GM18502 (cell line): ENCODE results near the gene UBE2L3.
A peak's percentile ranks its signal among the peaks of the same experiment; 100 is the strongest.
"Not testable (repeated sequence)": the region's sequence is repeated elsewhere in the genome, so short reads cannot be mapped to it uniquely, and the experiment has no call there.

ENCODE experiments used
- ATAC-seq: cut with Tn5 transposase; IDR thresholded peaks from one replicate; pipeline ENCODE4 v1.9.1; 2021; ENCODE audit warnings: mild to moderate bottlenecking; ENCODE audit not compliant: unreplicated experiment, poor library complexity

Gene UBE2L3

DNA sequence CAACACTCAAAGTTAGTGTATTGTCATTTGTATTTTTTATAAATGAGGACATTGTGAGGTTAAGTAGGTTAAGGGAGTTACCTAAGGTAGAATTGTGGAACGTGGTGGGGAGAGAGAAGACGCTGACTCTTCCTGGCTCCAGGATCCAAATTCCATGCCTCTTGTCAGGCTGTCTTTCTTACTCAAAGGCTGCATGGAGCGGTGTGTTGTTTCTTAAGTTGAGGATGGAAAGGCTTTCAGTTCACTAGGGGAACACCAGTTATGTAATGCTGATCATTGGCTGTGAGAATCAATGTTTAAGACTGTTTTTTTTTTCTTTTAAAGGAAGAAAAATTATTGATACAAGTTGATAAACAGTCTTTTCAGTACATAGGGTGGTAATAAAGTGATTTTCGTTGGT lies 2.9 kb downstream of the UBE2L3 start:
- no peak for ATAC-seq

DNA sequence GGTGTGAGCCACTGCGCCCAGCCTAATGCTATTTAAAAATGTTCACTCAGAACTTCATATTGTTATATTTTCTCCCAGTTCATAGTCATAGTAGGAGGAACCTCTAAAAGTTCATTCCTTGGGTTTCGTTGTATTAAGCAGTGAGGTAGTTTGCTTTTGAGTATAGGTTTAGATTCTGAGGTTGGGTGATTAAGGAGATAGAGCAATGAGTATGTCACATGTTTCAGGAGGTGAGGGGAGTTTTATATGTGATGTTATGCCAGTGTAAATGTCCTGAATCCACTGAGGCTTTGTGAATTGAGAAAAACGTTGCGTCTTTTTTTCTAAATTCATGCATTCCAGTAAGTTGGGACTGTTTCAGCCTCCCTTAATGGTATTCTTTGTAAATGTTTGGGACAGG lies 4.2 kb downstream of the UBE2L3 start:
- no peak for ATAC-seq

DNA sequence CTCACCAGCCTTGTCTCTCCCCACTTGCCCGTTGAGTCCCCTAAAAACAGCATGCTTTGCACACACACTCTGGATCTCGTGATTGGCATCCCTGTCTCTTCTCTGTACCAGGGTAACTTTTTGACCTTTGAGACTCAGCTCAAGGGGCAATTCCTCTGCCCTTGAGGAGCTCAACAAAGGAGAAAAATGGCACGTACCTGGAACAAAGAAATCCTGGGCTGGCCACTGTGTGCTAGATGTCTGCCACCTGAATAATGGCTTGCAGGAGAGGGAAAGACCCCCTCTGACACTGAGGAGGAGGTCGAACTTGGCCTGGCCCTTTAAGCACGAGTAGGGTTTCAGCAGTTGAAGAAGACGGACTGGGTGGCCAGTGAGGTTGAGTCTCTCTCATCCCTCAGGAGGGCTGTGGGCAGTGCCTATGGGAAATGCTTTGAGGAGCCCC lies 5.8 kb downstream of the UBE2L3 start:
- no peak for ATAC-seq

DNA sequence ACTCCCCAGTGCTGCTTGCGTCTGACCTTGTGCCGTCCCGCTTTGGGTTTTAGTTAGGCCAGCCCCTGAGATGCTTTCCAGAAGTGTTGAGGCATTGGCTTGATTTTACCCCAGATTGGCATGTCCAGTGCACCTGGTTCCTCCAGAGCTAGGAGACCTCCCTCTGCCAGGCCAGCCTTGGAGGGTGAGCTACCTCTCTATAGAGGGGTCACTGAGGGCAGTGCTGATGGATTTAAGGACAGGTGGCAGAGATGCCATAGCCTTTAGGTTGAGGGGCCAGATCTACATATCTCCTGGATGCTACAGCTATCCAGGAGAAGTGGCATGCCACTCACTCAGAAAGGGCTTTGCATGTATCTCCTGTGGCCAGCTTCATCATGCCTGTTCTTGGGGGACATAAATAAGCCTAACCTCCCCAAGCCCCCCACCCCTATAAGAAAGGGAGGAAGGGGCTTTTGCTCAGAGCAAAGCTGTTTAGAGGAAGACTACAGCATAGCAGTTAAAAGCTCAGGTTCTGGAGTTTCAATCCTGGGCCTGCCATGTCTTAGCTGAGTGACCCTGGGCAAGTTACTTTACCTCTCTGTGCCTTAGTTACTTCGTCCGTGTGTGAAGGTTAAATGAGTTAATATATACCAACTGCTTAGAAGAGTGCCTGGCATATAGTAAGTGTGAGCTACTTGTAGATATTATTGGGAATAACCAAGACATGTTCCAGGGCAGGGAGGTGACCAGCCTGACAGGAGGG lies 6.4 kb downstream of the UBE2L3 start:
- no peak for ATAC-seq

DNA sequence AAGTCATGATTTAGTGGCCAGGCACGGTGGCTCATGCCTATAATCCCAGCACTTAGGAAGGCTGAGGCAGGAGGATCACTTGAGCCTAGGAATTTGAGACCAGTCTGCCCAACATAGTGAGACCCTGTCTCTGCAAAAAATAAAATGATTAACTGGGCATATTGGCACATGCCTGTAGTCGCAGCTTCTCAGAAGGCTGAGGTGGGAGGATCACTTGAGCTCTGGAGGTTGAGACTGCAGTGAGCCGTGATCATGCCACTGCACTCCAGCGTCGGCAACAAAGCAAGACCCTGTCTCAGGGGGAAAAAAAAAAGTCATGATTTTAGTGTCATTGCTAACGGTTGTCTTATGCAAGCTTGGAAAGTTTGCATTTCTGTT lies 11.9 kb downstream of the UBE2L3 start:
- ATAC-seq: no peak

DNA sequence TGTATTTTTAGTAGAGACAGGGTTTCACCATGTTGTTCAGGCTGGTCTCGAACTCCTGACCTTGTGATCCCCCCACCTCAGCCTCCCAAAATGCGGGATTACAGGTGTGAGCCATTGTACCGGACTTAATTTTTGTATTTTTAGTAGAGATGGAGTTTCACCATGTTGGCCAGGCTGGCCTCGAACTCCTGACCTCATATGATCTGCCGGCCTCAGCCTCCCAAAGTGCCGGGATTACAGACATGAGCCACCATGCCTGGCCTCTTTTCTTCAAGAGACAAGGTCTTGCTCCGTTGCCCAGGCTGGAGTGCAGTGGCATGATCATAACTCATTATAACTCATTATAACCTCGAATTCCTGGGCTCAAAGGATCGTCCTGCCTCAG lies 13.1 kb downstream of the UBE2L3 start:
- ATAC-seq: not testable (repeated sequence)

DNA sequence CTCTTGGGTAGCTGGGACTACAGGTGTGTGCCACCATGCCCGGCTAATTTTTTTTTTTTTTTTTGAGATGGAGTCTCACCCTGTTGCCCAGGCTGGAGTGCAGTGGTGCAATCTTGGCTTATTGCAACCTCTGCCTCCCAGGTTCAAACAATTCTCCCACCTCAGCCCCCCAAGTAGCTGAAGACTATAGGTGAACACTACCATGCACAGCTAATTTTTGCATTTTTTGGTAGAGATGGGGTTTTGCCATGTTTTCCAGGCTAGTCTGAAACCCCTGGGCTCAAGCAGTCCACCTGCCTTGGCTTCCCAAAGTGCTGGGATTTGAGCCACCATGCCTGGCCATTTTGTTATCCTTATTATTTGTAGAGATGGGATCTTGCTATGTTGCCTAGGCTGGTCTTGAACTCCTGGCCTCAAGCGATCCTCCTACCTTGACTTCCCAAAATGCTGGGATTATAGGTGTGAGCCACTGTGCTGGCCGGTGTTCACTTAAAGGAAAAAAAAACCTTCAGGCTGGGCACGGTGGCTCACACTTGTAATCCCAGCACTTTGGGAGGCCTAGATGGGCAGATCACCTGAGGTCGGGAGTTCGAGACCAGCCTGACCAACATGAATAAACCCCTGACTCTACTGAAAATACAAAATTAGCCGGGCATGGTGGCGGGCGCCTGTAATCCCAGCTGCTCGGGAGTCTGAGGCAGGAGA lies 13.6 kb downstream of the UBE2L3 start:
- not testable (repeated sequence) for ATAC-seq

DNA sequence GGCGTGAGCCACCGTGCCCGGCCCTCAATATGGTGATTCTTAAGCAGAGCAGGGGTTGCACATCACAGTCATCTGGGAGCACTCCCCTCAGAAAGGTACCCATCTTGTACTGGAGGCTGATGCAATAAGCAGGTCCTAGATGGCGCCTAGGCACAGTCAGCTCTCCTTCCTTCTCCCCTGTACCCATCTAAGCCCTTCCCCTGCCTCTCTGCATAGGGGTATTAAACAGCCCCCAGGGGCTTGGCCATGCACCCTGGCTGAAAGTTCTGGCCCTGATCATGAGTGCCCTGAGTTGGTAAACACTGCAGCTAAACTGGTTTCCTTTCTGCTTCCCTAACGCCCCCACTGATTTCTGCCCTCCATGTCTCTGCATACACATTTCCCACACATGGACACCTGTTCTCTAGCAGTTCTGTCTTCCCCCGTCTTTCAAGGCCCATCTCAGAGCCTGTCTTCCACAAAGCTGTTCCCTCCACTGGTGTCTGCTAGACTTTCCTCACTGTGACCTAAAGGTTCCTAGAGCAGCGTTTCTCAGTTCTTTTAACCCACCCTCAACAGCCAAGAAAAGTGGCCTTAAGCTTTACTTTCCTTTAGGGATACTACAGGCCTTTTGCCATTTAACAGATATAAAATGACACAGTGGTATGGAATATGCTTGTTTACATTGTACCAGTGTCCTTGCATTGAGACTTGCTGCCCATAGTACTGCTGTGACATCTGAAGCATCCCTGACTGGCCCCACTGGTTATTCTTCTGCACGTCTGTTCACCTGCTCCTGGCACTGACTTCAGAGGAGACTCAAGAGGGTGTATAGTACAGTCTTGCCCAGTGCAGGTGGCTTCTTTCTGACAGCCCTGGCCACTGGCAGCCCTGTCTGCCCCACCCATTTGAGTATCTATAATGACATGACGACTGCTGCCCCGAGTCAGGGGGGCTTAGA lies 15.6 kb downstream of the UBE2L3 start:
- ATAC-seq: no peak

DNA sequence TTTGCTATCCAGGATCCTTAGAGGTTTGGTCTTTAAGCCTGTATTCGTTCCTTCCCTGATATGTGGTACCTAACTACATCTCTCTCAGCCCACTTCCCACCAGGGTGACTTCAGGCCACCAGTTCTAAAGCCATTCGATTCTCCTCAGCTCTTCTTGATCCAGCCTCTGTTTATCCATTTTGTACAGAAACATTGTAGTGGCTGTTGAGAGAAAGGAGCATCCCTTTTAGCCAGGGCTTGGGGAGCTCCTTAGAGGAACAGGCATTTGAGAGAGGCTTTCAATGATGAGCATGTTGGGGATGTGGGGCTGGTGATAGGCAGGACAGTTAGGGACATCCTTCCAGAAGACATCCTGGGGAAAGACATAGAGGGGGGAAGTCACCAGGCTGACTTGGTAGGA lies 17.9 kb downstream of the UBE2L3 start:
- no peak for ATAC-seq

DNA sequence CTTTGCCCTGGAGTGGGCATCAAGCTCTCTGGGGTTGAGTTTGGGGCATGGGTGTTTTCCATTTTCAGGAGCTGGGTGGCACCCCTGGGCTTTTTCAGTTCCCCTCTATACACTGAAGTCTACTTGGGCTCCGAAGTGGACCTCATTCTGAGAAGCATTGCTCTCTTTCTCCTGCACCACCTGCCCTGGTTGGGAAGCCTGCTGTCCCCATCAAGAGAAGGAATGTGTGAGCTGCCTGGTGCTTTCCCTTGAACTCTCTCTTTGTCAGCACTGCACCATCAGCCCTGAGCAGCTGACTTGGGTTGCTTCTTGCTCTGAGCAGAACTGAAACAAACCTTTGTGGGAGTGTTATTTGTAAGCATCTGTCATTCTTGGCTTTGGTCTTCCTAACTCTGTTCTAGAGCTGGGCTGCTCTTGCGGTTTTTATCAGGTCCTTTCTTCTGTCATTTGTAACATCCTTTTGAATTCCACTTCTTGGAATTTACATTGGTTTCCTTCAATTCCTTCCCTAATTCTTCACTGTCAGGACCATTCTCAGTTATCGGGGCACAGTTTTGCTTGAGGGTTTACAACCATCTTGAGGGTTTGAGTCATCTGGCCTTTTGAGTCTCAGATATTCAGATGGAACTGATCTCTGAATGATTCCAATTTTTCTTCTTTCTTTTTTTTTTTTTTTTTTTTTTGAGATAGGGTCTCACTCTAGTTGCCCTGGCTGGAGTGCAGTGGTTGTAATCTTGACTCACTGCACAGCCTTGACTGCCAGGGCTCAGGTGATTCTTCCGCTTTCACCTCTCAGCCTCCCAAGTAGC lies 20.5 kb downstream of the UBE2L3 start:
- ATAC-seq: peak; percentile 85

DNA sequence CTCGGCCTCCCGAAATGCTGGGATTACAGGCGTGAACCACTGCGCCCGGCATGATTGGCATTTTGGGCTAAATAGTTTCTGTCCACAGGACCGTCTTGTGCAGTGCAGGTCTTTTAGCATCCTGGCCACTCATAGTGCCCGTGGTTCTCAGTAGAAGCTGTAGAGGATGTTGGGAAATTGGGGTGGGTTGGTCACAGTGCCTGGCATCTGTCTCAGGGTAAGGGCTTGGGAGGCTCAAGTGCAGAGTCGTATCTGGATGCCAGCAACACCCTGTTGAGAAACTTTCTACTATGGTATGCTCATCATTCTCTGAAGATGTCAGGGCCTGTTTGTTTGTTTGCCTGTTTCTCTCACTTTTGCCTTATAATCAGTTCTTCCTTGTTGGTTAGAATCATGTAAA lies 21.9 kb downstream of the UBE2L3 start:
- ATAC-seq: no peak

DNA sequence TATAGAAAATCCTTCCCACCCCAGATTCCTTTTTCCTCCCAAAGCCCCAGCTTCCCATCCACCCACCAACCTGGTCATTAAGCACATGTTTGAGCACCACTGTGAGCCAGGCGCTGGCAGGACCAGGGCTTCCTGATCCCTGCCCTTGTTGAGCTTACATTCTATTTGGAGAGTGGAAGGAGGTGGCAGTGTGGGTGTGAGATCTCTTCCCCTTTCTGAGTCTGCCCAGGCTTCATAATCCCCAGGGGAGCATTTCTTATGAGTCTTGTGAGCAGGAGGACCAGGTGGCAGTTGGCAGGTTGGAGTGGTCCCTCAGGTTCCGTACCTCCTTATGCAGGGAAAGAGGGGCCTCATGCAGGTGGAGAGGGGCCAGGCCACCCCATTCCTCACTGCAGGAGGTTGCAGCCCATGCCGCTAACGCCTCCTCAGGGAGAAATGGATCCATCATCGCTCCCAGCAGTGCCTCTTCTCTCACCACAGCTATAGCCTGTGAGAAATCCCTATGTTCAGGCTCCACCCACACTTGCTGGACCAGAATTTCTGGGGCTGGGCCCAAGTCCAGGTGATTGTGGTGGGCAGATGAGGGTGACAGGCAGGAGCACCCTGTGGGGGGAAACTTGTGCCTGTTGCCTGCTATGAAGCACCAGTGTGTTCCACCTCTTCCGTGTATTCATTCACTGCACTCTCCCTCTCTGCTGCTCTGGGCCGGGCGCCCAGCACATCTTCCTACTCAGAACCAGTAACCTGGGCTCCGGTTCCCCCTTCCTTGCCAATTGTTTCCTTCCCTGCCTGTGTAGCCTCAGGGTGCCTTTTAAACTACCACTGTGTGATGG lies 23.5 kb downstream of the UBE2L3 start:
- no peak for ATAC-seq

DNA sequence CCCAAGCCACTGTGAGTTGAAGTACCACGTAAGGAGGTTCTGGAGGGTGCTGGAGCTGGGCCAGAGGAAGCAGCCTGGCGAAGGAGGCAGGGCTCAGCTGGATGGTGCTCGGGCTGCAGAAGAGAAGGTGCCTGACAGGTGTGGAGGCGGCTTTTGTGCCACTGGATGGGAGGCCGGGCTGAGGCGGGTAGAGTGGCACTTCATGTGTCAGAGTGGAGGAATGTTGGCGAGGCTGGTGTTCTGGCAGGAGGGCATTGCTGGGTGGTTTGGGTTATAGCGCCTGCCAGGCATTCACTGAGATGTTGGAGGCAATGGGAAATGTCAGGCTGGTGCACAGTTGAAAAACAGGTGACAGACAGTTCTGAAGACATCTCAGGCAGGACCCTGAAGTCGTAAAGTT lies 24.2 kb downstream of the UBE2L3 start:
- no peak for ATAC-seq

DNA sequence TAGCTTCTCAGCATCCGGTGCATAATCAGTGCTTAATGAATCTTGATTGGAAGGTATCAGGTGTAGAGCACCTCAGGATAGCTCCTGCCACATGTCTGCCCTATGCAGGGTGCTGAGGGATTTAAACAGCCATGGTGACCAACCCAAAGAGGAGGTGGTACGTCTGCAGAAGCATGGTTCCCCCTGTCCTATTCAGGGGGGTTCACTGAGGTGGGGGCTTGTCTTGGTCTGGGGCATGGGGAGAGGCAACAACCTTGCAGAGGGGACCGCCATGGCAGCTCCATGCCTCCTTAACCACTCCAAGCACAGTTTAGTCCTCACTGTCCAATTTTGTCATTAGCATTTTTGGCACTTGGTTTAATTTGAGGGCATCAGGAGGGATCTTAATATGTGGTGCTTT lies 24.9 kb downstream of the UBE2L3 start:
- no peak for ATAC-seq

DNA sequence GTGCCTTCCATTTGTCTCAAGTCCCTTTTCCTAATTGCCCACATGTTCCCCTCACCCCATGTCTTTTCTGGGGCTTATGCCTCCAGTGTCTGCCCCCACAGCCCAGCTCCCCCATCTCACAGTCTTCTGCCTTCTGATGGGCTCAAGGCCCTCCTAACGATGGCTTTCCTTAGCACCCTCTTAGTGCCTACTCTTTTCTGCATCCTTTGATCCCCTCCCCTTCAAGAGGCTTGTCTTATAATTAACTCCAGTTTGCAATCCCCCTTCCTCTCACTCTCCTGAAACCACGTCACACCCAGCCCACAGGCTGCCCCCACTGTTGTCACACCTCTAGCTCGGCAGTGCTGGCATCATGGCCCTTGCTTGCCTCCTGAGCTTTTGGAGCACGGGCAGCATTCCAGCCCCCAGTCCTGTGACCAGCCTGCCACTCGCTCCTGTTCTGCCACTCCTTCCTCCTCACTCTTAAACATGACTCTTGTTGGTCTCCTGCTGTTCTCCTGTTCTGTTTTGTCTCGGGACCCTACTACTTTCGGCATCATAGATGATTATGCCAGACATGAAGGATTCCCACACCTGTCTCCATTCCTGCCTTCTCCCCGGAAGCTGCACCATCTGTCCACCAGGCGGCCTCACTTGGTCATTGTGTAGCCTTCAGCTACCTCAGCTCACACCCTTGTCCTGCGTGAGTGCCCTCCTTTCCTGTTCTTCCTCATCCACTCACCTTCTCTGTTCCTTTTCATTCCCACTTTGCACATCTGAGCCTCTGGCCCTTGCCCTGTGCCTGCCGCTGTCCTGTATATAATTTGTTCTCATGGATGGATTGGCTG lies 26.1 kb downstream of the UBE2L3 start:
- ATAC-seq: no peak

DNA sequence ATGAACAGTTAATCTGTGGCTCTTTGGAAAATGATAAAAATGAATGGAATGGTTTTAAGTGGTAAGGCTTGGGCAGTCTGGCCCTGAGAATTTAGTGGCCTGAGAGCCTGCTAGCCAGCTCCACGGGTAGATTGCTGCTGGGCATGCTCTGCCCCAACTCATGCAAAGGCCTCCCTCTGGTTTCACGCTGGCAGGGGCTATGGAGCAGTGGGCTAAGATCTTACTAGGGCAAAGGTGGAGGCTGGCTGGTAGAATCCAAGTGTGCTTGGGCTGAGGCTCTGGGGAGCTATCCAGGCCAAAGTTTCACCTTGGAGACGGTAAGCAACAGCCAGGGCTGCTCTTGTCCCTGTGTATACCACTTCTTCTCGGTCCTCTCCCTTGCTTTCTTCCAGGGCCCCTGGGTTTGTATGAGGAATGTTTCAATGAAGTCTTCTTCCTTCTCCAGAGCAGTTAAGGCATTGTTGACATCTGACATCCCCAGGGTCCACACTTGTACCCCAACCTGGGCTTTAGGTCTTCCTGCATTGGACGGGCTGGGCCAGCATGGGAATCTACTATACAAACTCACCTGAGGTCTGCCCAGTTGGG lies 27.4 kb downstream of the UBE2L3 start:
- no peak for ATAC-seq

DNA sequence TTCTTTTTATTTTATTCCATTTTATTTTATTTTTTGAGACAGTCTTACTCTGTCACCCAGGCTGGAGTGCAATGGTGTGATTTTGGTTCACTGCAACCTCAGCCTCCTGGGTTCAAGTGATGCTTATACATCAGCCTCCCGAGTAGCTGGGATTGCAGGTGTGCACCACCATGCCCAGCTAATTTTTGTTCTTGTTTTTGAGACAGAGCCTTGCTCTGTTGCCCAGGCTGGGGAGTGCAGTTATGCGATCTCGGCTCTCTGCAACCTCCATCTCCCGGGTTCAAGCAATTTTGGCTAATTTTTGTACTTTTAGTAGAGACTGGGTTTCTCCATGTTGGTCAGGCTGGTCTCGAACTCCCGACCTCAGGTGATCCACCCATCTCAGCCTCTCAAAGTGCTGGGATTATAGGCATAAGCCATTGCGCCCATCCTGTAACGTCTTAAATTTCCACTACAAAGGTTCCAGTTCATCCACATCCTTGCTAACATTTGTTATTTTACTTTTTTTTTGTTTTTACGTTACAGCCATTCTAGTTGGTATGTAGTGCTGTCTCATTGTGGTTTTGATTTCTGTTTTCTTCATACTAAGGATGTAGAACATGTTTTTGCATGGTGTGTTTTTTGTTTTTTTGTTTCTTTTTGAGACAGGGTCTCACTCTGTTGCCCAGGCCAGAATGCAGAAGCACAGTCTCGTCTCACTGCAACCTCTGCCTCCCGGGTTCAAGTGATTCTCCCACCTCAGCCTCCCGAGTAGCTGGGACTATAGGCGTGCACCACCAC lies 29.0 kb downstream of the UBE2L3 start:
- ATAC-seq: not testable (repeated sequence)
